Pons (tissue), 1 donor: ENCODE measurements around the gene CHRNA4.

Experiments
- DNase-seq: peaks from one replicate; pipeline ENCODE4 v3.0.0-alpha.2; 2016; ENCODE audit warnings: low spot score

The CHRNA4 gene

GRCh38 chr20:63320041-63320511, 41.1 kb downstream of the CHRNA4 start:
- DNase-seq: no peak

DNA sequence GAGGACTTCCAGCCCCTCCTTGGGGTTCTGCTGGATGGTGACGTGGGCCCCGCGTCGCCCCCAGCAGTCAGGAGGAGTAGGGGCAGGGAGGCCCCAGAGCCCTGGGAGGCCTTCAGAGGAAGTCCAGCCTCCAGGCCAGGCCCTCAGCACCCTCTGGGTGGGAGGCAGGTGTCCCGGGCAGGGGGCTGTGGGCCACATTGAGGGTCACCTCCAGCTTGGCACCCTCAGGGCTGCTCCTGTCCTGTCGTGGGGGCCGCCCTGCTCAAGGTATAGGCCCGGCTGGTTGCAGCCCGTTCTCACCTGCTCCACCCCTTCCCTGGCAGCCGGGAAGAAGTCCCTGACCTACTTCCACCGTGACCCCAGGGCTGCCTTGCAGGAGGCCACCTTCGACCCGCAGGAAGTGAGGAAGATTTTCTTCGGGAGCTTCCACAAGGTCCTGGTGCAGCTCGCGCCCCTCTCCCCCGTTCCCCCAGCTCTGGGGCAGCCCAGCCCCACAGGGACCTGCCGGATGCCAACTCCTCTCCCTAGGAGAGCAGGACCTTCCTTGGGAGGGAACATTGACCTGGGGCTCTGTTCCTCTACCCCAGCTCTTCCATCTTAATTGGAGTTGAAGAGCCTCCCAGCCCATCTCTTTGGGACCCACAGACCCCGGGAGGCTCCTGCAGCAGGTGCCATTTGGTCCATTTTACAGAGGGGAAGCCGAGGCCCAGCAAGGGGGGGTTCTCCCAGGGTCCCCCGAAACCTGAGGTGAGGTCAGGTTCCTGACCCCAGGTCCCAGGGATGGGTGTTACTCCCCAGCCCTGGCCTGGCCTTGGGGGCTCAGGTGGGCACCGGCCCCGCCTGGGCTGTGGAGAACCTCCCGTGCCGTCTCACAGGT, 41.7 kb downstream of the CHRNA4 start:
- no peak for DNase-seq

DNA sequence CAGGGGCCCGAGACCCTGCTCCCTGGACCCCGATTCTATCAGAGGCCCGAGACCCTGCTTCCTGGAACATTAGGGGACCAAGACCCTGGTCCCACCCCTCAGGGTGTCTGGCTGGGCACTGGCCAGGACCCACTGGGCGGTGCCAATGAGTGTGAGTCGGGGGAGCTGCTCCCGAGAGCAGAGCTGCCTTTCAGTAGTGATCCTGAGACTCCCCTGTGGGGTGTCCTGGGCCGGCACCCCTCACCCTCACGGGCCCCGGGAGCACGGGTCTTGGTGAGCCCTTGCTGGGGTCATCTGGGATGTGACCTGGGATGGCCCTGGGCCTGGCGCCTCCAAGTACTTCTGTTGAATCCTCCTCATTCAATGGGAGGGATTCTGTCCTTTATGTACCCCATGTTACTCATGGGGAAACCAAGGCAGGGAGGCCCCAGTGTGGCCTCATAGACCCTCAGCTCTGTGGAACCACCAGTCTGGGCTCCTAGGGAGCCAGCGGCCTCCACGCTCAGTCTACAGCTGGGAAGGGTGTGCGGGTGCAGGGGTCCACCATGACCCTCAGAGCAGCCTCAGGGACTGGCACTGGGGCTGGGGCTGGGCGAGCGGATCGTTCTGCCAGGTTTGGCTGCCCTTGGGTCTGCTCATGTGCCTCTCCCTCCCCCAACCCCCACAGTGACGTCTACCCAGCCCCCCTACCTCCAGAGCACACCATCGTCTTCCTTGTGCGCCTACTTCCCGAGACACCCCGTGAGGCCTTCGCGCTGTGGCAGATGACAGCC, 42.6 kb downstream of the CHRNA4 start:
- DNase-seq: no peak

DNA sequence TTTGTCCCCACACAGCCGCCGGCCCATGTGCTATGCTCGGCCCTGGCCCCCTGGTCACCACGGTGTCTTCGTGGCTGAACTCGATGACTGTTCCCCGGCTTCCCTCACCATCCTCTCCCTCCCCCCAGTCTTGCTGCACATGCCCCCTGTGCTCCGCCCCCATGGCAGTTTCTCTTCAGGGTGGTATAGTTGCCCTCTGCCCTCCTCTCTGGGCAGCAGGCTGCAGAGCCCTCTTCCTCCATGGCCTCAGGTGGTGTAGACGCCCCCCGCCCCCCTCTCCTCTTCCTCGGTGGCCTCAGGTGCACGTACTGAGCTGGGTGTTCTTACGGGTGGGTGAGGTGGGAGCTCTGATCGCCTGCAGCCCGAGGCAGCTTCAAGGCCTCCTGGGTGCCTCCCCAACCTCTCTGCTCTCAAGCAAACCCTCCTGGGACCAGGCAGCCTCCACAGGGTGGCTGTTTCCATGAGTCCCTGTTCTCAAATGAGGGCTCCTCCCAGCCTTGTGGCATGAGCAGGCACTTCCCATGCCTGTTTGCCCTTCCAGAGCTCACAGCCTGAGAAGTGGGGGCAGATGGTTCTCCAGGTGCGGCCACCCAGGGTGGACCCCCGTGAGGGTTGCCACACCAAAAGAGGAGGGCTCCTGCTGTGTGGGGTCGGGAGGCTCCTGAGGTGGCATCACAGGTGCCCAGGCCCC, 43.4 kb downstream of the CHRNA4 start:
- no peak for DNase-seq

DNA sequence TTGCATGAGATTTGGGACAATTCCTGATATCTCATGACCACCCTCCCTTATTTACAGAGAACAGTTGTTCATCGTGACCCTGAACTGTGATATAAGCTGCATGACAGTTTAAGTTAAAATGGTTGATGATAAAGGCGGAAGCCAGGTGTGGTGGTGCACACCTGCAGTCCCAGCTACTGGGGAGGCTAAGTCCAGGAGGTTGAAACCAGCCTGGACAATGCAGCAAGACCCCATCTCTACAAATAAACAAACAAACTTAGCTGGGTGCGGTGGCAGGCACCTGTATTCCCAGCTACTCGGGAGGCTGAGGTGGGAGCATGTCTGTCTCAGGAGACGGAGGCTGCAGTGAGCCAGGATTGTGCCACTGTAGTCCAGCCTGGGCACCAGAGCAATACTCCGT, 44.1 kb downstream of the CHRNA4 start:
- DNase-seq: no peak

DNA sequence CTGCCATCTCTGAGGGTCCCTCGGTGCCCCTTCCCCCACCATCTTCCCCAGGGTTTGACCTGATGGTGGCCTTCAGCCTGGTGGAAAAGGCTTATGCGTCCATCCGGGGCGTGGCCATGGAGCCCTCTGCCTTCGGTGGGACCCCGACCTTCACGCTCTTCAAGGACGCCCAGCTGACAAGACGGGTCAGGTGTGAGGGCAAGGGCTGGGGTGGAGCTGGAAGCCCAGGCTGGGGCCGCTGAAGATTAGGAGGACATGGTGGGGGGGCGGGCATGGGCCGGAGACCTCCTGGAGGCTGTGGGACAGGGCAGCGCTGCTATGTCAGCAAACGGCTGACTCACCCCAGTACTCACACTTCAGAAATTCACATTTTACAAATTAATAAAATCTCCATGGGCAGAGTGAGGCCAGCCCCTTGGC, 44.6 kb downstream of the CHRNA4 start:
- DNase-seq: no peak

DNA sequence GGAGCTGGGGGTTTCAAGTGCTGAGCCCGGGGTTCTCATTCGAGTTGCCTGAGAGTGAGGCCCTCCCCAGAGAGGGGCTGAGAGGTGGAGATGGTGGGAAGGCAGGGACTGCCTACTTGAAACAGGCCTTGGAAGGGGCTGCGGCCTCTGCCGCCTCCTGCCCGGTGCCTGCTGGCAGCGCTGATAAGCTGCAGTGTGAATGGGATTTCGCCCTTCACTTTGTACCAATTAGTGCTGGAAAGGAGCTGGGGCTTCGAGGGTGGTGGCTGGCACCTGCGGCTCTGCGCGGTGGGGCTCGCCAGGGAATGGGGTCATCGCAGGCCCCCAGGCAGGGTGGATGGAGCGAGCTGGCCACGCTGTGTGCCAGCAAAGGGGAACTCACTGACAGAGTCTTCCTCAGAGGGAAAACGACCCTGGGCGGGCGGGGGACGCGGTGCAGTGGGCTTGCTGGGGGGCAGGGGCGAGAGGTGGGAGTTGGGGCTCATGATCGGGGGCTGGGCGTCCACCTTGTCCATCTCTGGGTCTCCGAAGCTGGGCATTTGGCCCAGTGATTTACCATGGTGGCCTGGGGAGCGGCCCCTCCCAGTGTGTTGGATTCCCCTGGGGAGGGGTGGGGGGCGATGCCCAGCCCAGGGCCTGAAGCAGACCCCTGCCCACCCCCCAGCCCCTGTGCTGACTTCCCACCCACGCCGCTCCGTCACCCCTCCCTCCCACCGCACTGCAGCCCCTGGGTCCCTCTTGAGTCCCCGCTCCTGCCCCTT, 45.2 kb downstream of the CHRNA4 start:
- no peak for DNase-seq

GRCh38 chr20:63315240-63315689, 45.9 kb downstream of the CHRNA4 start:
- no peak for DNase-seq

- no peak for DNase-seq
These were observed 46.4 kb downstream of the CHRNA4 start for GRCh38 chr20:63314566-63315239.

DNA sequence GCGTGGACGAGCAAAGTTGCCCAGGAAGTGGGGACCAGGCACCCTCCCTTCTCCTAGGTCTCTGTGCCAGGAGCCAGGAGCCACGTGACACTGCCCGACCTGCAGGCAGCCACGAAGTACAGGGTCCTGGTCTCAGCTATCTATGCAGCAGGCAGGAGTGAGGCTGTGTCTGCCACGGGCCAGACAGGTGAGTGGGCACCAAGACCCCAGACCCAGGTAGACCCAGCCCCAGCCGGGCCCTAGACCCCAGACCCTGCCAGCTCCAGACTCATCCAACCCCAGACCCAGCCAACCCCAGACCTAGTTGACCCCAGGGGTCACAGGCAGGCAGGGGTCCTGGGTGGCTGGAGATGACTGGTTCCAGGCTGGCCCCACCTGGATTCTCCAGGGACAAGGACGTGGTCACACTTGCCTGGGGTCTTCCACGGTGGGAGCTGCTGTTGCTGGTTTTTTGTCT, 47.1 kb downstream of the CHRNA4 start:
- no peak for DNase-seq

DNA sequence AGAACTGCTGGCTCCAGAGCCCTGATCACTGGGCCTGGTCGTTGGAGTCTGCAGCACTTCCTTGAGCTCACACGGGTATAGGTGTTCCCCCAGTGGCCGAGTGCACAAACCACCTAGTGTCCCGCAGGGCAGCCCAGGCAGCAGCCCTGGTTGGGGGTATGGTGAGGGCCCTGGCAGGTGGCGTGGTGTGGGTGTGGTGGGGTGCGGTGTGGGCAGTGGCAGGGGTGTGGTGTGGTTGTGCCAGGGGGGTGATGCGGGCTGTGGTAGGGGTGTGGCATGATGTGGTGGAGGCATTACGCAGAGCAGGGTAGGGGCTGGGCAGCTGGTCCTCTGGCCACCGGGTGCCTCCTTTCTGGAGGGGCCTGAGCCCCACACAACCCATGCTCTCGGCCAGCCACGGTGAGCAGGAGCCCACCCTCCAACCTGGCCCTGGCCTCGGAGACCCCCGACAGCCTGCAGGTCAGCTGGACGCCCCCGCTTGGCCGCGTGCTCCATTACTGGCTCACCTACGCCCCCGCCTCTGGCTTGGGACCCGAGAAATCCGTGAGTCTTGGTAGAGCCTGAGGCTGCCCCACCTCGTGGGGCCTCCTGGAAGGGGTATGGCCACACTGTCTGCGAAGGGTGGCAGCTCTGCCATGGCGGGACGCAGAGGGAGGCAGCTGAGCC, 47.7 kb downstream of the CHRNA4 start:
- DNase-seq: no peak

DNA sequence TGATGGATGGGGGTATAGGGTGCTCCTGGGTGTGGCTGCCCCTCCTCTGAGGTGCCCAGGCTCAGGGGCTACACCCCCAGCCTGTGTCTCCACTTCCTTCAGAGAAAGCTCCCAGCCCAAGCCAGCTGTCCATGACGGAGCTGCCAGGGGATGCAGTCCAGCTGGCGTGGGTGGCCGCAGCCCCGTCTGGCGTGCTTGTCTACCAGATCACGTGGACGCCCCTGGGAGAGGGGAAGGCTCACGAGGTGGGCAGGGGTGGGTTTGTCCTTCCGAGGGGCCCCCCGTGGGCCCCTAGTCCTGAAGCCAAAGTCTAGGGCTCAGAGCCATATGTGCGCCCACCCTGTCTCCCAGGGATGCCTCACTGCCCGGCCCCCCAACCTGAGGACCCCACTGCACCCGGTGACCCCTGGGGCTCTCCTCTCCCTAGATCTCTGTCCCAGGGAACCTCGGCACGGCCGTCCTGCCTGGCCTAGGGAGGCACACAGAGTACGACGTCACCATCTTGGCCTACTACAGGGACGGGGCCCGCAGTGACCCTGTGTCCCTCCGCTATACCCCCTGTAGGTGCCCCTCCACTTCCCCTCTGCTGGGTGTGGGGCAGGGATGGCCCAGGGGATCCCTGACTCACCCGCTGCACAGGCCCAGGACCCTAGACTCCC, 48.3 kb downstream of the CHRNA4 start:
- DNase-seq: no peak

GRCh38 chr20:63312273-63312672, 48.9 kb downstream of the CHRNA4 start:
- DNase-seq: no peak

GRCh38 chr20:63311833-63312243, 49.3 kb downstream of the CHRNA4 start:
- DNase-seq: no peak

- DNase-seq: no peak
These were observed 49.8 kb downstream of the CHRNA4 start for GRCh38 chr20:63311186-63311832.

- DNase-seq: no peak
These were observed 50.7 kb downstream of the CHRNA4 start for GRCh38 chr20:63310265-63310991.

- no peak for DNase-seq
These were observed 51.7 kb downstream of the CHRNA4 start for GRCh38 chr20:63309261-63310071.
